H1 (cell line): ENCODE data around the gene NUCB1. TPM values are rescaled to one million over a fixed set of nuclear protein-coding genes. Genes with fewer than 3 reads are reported as not detected.

Experiments
- BACH1 ChIP-seq: IDR thresholded peaks from 2 replicates; pipeline ENCODE4 v1.6.1; 2012; ENCODE audit warnings: low read length, improper control_type of control experiment
- BRCA1 ChIP-seq: IDR thresholded peaks from 2 replicates; pipeline ENCODE4 v1.6.1; 2012; ENCODE audit warnings: low read depth, low read length, improper control_type of control experiment
- CBX8 ChIP-seq: fragments of 300-800, 300-1000 bp; sonication (generic); IDR thresholded peaks from 2 replicates; pipeline ENCODE4 v1.7.1; 2016; ENCODE audit warnings: low read depth, low read length, borderline replicate concordance
- CEBPB ChIP-seq: IDR thresholded peaks from 2 replicates; pipeline ENCODE4 v1.6.1; 2012; ENCODE audit warnings: low read depth, low read length
- CREB1 ChIP-seq: IDR thresholded peaks from 2 replicates; pipeline ENCODE4 v1.6.1; 2012; ENCODE audit warnings: inconsistent platforms
- CTBP2 ChIP-seq: IDR thresholded peaks from 2 replicates; pipeline ENCODE4 v1.7.0; 2011; ENCODE audit warnings: borderline replicate concordance, mild to moderate bottlenecking, moderate library complexity, mixed read lengths, low read length; ENCODE audit not compliant: insufficient read depth, insufficient read length
- EZH2 ChIP-seq: fragments of 200-600 bp; sonication (generic); IDR thresholded peaks from 2 replicates; pipeline ENCODE4 v1.7.1; 2012; ENCODE audit warnings: low read depth, mild to moderate bottlenecking, moderate library complexity, low read length, inconsistent platforms; ENCODE audit not compliant: severe bottlenecking
- GABPA ChIP-seq: IDR thresholded peaks from 2 replicates; pipeline ENCODE4 v1.6.1; 2011; ENCODE audit warnings: mild to moderate bottlenecking, low read length, moderate library complexity, borderline replicate concordance; ENCODE audit not compliant: insufficient read depth
- GTF2F1 ChIP-seq: IDR thresholded peaks from 2 replicates; pipeline ENCODE4 v1.6.1; 2012; ENCODE audit warnings: low read depth, low read length, improper control_type of control experiment, borderline replicate concordance
- KDM5A ChIP-seq: fragments of 200-600 bp; IDR thresholded peaks from 2 replicates; pipeline ENCODE4 v1.7.1; 2012; ENCODE audit warnings: mild to moderate bottlenecking, low read length, inconsistent platforms, mixed read lengths
- MAFK ChIP-seq: IDR thresholded peaks from 2 replicates; pipeline ENCODE4 v1.6.1; 2012; ENCODE audit warnings: low read depth, mild to moderate bottlenecking, improper control_type of control experiment, low read length
- NANOG ChIP-seq: IDR thresholded peaks from 2 replicates; pipeline ENCODE4 v1.6.1; 2011; ENCODE audit warnings: low read length, low read depth, mild to moderate bottlenecking, inconsistent platforms; ENCODE audit not compliant: insufficient read depth, poor library complexity, severe bottlenecking
- PHF8 ChIP-seq: fragments of 200-600 bp; sonication (generic); conservative IDR thresholded peaks from 2 replicates; pipeline ENCODE4 v1.7.1; 2012; ENCODE audit warnings: low read depth, mild to moderate bottlenecking, inconsistent platforms, low read length, moderate library complexity
- POLR2A ChIP-seq, 2 experiments: IDR thresholded peaks; 1 replicate in 1 of 2; 2 replicates in 1 of 2; pipeline ENCODE4 v1.6.1; 2011; ENCODE audit warnings: low read depth in 2 of 2, low read length in 2 of 2, mild to moderate bottlenecking in 2 of 2; ENCODE audit errors: control extremely low read depth in 1 of 2
- POU5F1 ChIP-seq: IDR thresholded peaks from 2 replicates; pipeline ENCODE4 v1.6.1; 2011; ENCODE audit warnings: low read depth, mild to moderate bottlenecking, low read length, moderate library complexity
- RBBP5 ChIP-seq: IDR thresholded peaks from 2 replicates; pipeline ENCODE4 v1.7.1; 2012; ENCODE audit warnings: low read depth, mild to moderate bottlenecking, inconsistent platforms, low read length, moderate library complexity, borderline replicate concordance
- SAP30 ChIP-seq: fragments of 300-600 bp; sonication (generic); IDR thresholded peaks from 2 replicates; pipeline ENCODE4 v1.7.1; 2012; ENCODE audit warnings: low read length, moderate library complexity, mild to moderate bottlenecking, inconsistent platforms; ENCODE audit not compliant: insufficient read depth, insufficient replicate concordance
- SIRT6 ChIP-seq: IDR thresholded peaks from one replicate; pipeline ENCODE4 v1.7.1; 2012; ENCODE audit warnings: low read length, inconsistent platforms
- SP1 ChIP-seq: IDR thresholded peaks from 2 replicates; pipeline ENCODE4 v1.6.1; 2011; ENCODE audit warnings: low read depth, low read length
- SUZ12 ChIP-seq: fragments of 200-600 bp; sonication (generic); IDR thresholded peaks from 2 replicates; pipeline ENCODE4 v1.6.1; 2012; ENCODE audit warnings: mild to moderate bottlenecking, inconsistent platforms, low read length, moderate library complexity, mixed read lengths
- TAF1 ChIP-seq: IDR thresholded peaks from 2 replicates; pipeline ENCODE4 v1.6.1; 2011; ENCODE audit warnings: mild to moderate bottlenecking, low read depth, low read length
- ZNF274 ChIP-seq: IDR thresholded peaks from 2 replicates; pipeline ENCODE4 v1.7.0; 2012; ENCODE audit warnings: low read length, borderline replicate concordance; ENCODE audit errors: extremely low read depth
- polyA plus RNA-seq, 7 experiments: library from polyadenylated mRNA; depleted of rRNA in 3 of 7; stranded (reverse) in 5 of 7; unstranded in 2 of 7; fragments of >200 nt in 5 of 7; fragments of 200-250 nt in 2 of 7; gene quantifications; 1 replicate in 5 of 7; 2 replicates in 1 of 7; 4 replicates in 1 of 7; pipeline versions ENCODE4 v1.2.1 to v1.2.3, GENCODE V29; 2011 to 2013; ENCODE audit warnings: missing spikeins in 2 of 7, mixed read lengths in 2 of 7
- total RNA-seq: library from RNA; stranded (reverse); fragmentation: NEBNext Ultra II Directional; extraction: Animal tissue kit (Norgen Biotek cat#: 25700); gene quantifications from 2 replicates; pipeline ENCODE4 v1.2.1, GENCODE V29; 2021
- TF ChIP-seq, protein P1 (sequence below): IDR thresholded peaks from 2 replicates; pipeline ENCODE4 v1.6.1; 2012; ENCODE audit warnings: inconsistent platforms

The NUCB1 gene
- total and polyA plus RNA-seq, 2 of the 8 experiments (the other 6 are each of a cell fraction or from before 2014, with no cell fraction given), result 111 to 121 TPM

DNA sequence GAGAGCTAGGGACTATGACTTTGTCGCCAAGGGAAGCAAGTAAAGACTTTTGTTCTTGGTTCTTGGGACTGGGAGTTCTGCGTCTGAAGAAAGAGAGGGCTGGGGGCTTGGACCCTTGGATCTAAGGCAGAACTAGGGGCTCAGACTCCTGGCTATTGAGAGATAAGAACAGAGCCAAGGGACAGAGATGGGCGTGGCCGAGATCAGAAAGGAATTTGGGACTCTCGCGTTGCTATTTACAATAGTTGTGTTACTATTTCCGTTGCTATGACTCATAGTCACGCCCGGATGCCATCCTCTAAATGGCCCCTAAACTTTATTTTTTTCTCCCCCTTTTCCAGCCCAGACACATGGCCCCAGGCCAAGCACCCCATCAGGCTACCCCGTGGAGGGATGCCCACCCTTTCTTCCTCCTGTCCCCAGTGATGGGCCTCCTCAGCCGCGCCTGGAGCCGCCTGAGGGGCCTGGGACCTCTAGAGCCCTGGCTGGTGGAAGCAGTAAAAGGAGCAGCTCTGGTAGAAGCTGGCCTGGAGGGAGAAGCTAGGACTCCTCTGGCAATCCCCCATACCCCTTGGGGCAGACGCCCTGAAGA lies 27.1 kb upstream of the NUCB1 start (continued):
- TF ChIP-seq GABPA (no peak), KDM5A (no peak), RBBP5 (no peak), CTBP2 (no peak), MAFK (no peak), PHF8 (no peak), SAP30 (no peak), POLR2A (IDR thresholded peaks at IDR 0.05; ENCODE audit: control extremely low read depth in 1 of 2, low read depth in 2 of 2, low read length in 2 of 2) (peak in 1 of 2 experiments; percentile 18; a peak in 2 of 3 replicates), TAF1 (peak; percentile 64; the same call in 1 of the 2 replicates), CEBPB (no peak), SIRT6 (no peak), SP1 (0 out of 2 replicates have a peak, but pooled peaks have one; percentile 55), CBX8 (no peak), POU5F1 (no peak), NANOG (no peak), BRCA1 (peak; percentile 51; the same call in 1 of the 2 replicates), CREB1 (no peak), SUZ12 (no peak), ZNF274 (no peak), GTF2F1 (no peak), EZH2 (no peak), BACH1 (no peak)
- TF ChIP-seq, protein P1, sequence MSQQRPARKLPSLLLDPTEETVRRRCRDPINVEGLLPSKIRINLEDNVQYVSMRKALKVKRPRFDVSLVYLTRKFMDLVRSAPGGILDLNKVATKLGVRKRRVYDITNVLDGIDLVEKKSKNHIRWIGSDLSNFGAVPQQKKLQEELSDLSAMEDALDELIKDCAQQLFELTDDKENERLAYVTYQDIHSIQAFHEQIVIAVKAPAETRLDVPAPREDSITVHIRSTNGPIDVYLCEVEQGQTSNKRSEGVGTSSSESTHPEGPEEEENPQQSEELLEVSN, result no peak
